Neutrophil (primary cell): ENCODE results near the gene MFF.

Experiments
- H3K27ac ChIP-seq: fragments of 200-600 bp; sonication (generic); 2 replicates; pipeline ENCODE4 v1.5.1; 2016; ENCODE audit warnings: mild to moderate bottlenecking, moderate library complexity
- H3K27me3 ChIP-seq: fragments of 200-600 bp; sonication (generic); 2 replicates; pipeline ENCODE4 v1.6.0; 2016; ENCODE audit warnings: mild to moderate bottlenecking
- H3K36me3 ChIP-seq: fragments of 200-600 bp; sonication (generic); 2 replicates; pipeline ENCODE4 v1.5.1; 2017
- H3K4me1 ChIP-seq, 2 experiments: fragments of 200-600 bp in 1 of 2; sonication (generic) in 1 of 2; 1 replicate in 1 of 2; 2 replicates in 1 of 2; pipeline versions ENCODE4 v1.5.1 to v1.6.1; 2013 to 2016; ENCODE audit warnings: low read depth in 1 of 2, low read length in 1 of 2, mild to moderate bottlenecking in 1 of 2, moderate library complexity in 1 of 2; ENCODE audit not compliant: control insufficient read depth in 1 of 2, insufficient read depth in 1 of 2
- H3K4me3 ChIP-seq, 2 experiments: fragments of 200-600 bp in 1 of 2; sonication (generic) in 1 of 2; 1 replicate in 1 of 2; 2 replicates in 1 of 2; pipeline ENCODE4 v1.5.1; 2013 to 2016; ENCODE audit warnings: low read depth in 1 of 2, low read length in 1 of 2, mild to moderate bottlenecking in 1 of 2, moderate library complexity in 1 of 2
- H3K9me3 ChIP-seq: fragments of 200-600 bp; sonication (generic); 2 replicates; pipeline ENCODE4 v1.5.1; 2016
- TF ChIP-seq, protein P1 (sequence below): fragments of 200-600 bp; sonication (generic); IDR thresholded peaks from 2 replicates; pipeline ENCODE4 v1.5.1; 2016; ENCODE audit warnings: antibody characterized with exemption

The MFF gene

DNA sequence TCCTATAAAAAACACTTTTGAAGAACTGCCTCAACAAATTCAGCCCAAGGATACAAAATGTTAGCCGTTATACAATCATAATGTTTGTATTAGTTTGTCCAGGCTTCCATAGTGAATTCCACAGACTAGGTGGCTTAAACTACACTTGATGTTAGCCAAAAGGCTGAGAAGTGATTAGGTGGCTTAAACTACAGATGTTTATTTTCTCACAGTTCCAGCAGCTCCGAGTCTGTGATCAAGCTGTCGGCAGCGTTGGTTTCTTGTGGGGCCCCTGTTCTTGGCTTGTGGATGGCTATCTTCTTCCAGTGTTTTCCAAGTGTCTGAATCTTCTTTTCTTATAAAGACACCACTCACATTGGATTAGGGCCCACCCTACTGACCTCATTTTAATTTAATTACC, 31.5 kb upstream of the MFF start:
- Histone ChIP-seq H3K4me3 (no peak overlapping the region), H3K27me3 (no peaks in the 10 kb centered on the region), H3K27ac (no peak overlapping the region), H3K9me3 (no peaks in the 10 kb centered on the region), H3K36me3 (no peaks in the 10 kb centered on the region), H3K4me1 (no peaks in the 10 kb centered on the region)
- TF ChIP-seq, protein P1, sequence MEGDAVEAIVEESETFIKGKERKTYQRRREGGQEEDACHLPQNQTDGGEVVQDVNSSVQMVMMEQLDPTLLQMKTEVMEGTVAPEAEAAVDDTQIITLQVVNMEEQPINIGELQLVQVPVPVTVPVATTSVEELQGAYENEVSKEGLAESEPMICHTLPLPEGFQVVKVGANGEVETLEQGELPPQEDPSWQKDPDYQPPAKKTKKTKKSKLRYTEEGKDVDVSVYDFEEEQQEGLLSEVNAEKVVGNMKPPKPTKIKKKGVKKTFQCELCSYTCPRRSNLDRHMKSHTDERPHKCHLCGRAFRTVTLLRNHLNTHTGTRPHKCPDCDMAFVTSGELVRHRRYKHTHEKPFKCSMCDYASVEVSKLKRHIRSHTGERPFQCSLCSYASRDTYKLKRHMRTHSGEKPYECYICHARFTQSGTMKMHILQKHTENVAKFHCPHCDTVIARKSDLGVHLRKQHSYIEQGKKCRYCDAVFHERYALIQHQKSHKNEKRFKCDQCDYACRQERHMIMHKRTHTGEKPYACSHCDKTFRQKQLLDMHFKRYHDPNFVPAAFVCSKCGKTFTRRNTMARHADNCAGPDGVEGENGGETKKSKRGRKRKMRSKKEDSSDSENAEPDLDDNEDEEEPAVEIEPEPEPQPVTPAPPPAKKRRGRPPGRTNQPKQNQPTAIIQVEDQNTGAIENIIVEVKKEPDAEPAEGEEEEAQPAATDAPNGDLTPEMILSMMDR: no peak

DNA sequence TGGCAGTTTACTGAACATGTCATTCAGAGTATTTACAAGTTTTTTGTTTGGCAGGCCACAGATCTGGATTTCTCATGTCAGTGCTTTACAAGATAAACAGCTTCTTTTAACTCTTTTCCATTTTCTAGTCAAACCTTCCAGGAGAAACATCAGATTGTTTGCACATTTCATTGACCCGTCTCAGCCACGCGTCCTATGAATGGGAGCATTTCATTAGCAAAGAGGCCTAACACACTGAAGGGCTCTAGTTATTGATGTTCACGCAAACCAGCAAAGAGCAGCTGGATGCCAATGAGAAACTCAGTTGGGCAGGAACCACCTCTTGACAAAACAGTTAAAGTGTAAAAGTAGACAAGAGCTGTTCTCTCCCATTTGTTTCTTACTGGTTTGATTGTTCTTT, 29.2 kb upstream of the MFF start:
- Histone ChIP-seq H3K4me1 (no peaks in the 10 kb centered on the region), H3K36me3 (no peaks in the 10 kb centered on the region), H3K4me3 (no peak overlapping the region), H3K27ac (no peak overlapping the region), H3K27me3 (no peaks in the 10 kb centered on the region), H3K9me3 (no peaks in the 10 kb centered on the region)
- TF ChIP-seq, protein P1: no peak

DNA sequence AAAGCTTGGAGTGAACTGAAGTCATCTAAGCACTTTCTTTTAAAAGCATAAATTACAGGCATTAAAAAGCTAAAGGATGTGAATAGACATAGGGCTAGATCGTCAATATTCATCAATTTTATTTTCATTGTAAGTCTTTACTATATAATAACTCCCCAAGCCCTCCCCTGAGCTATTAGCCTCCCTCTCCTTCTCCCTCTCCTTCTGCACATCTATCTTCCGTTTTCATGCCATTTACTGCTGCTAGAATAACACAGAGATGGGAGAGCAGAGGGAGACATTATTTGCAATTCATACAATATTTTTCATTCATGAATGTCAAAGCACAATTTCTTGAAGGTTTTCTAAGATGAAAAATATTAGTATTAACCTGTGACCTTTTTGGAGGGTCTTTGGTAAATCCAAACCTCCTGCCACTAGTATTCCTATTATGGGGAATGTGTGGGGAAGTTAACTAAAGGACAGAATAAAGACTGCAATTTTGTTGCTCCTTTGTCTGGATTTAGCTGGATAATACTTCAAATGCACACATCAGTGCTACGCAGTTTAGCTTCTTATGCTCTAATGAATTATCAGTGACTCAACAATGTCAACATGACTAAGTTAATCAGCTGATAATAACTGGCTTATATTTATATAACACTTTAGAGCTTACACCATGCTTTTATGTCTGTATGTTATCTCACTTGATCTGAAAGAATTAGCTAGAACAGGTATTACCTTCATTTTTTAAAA, 28.2 kb upstream of the MFF start:
- Histone ChIP-seq H3K27me3 (no peaks in the 10 kb centered on the region), H3K4me3 (no peak overlapping the region), H3K27ac (no peak overlapping the region), H3K9me3 (no peaks in the 10 kb centered on the region), H3K36me3 (no peaks in the 10 kb centered on the region), H3K4me1 (no peaks in the 10 kb centered on the region)
- TF ChIP-seq, protein P1: no peak

DNA sequence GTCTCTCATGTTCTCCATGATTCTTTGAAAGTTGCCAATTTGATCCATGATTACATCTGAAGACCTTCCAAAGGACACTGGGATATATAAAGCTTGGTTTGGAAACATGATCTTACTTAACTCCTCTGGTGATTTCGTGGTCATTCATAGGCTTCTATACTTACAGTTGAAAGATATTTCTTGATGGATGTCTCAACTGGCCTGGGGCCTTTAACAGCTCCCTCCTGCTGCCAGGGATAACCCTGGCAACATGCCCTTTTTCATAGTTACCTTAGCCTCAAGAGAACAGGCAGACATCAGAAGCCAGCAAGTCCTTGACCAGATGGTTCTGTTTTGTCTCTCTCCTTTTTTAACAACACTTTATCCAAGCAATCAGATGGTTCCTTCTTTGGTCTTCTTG, 23.5 kb upstream of the MFF start:
- H3K9me3 ChIP-seq: no peaks in the 10 kb centered on the region

DNA sequence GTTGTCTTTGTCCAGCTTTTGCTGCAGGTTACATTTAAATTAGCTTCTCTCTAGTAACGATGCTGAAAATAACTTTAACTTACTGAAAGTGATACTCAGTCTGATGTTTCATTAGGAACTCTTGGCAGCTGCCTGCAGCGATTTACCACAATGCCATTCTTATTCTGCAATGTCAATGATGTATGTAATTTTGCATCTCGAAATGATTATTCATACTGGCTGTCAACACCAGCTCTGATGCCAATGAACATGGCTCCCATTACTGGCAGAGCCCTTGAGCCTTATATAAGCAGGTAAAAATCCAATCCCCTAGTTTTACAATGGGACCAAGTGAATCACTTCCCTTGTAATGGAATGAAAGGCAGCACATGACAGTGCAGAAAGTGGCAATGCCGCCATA, 16.3 kb upstream of the MFF start:
- Histone ChIP-seq H3K4me1 (no peaks in the 10 kb centered on the region), H3K27ac (no peak overlapping the region), H3K4me3 (no peak overlapping the region), H3K9me3 (no peaks in the 10 kb centered on the region), H3K27me3 (no peaks in the 10 kb centered on the region), H3K36me3 (no peaks in the 10 kb centered on the region)
- TF ChIP-seq, protein P1: no peak

More for the DNA sequence above, 23.5 kb upstream of the MFF start:
- Histone ChIP-seq H3K4me3 (no peak overlapping the region), H3K27ac (no peak overlapping the region), H3K27me3 (no peaks in the 10 kb centered on the region), H3K4me1 (no peaks in the 10 kb centered on the region), H3K36me3 (no peaks in the 10 kb centered on the region)
- TF ChIP-seq, protein P1: no peak

DNA sequence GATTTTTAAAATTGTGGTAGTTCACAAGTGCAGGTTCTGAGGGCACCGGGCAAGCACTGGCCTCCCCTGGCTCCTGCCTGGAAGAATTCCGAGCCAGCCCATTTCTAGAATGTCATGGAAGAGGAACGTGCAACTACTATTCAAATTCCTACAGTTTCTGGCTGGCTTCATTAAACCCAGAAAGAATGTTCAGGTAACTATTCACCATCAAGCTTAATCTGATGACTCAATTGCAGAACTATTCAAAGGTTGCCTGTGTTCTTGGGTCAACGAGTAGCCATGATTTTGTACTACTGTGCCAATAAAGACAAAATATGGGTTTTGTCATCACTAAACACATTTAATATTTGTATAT, 14.3 kb upstream of the MFF start:
- H3K9me3 ChIP-seq: no peaks in the 10 kb centered on the region
- TF ChIP-seq, protein P1: no peak
- no peaks in the 10 kb centered on the region for H3K27me3 ChIP-seq
- no peaks in the 10 kb centered on the region for H3K36me3 ChIP-seq
- no peak overlapping the region for H3K4me3 ChIP-seq
- no peaks in the 10 kb centered on the region for H3K4me1 ChIP-seq
- no peak overlapping the region for H3K27ac ChIP-seq
